ENCODE results near the gene FMN1. TPM values are rescaled to one million over a fixed set of nuclear protein-coding genes. Genes with fewer than 3 reads are reported as not detected.
A peak's percentile ranks its signal among the peaks of the same experiment; 100 is the strongest.

The FMN1 gene
- total and polyA plus RNA-seq, 10 of the 15 experiments (the other 5 are each of a cell fraction or from before 2014, with no cell fraction given): 0.05 to 0.16 (median 0.08) TPM; not detected in 4

DNA sequence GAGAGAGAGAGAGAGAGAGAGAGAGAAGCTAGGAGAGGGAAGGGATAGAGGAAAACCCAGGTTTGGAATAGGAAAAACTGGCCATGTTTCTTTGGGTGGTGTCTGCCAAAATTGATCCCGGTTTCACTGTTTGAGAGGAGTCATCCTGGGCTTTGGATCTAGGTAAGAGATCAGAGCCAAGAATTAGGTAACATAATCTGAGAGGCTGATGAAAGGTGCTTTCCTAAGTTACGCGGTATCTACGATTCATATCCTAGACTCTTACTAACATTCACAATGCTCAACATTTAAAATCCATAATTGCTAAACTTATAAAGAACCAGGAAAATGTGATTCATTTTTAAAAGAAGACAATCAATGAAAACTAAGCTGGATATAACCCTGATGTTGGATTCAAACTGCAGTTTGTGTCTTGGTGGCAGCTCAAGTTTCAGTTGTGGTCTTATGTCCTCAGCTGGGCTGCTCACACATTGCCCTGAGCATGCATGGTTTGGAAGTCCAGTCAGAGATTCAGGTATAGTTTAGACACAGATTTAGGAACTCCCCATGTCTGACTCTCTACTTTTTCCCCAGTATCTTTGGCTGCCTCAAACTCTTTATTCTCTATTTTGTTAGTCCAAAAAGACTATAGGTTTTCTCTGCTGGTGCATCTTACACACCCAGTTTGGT lies 42.5 kb upstream of the FMN1 start (continued):
- TF ChIP-seq SRF (IDR thresholded peaks at IDR 0.05; ENCODE audit: low read depth in 2 of 2, low read length in 2 of 2) (no peak), LARP7 (IDR thresholded peaks at IDR 0.05) (no peak), HDGF (IDR thresholded peaks at IDR 0.05) (no peak), TARDBP (IDR thresholded peaks at IDR 0.05; ENCODE audit: borderline replicate concordance) (no peak), ZNF207 (IDR thresholded peaks at IDR 0.05; ENCODE audit: borderline replicate concordance) (no peak)
- TF ChIP-seq, protein P1, sequence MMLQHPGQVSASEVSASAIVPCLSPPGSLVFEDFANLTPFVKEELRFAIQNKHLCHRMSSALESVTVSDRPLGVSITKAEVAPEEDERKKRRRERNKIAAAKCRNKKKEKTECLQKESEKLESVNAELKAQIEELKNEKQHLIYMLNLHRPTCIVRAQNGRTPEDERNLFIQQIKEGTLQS (IDR thresholded peaks at IDR 0.05; ENCODE audit: borderline replicate concordance, extremely low read depth, low read depth, low read length): no peak

DNA sequence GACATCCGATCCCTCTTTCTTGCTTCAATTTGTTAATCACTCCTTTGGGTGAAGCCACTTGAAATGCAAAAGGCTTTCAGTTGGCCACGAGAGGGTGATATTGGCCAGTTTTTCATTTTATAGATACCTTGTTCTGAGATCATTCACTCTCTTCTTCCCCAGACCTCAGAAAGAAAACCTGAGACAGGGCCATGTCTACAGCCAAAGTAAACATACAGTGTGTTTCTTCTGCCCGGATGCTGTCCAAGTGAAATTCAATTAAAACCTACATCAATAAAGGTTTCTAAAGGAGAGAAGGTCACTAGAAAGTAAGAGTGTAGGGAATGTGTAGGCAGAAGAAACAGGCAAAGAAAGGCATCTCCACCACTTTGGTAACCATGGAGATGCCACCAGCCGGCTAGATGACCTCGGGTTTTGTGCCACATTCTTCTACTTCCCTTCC lies 39.5 kb upstream of the FMN1 start:
- Histone ChIP-seq H3K9me3 (replicated peaks; ENCODE audit: control insufficient read depth, insufficient read depth, low read length) (no peaks in the 10 kb centered on the region), H3K27ac (ENCODE audit: control insufficient read depth, insufficient read depth) (no peak overlapping the region), H3K36me3 (ENCODE audit: control insufficient read depth in 2 of 2, insufficient read depth in 2 of 2, low read length in 1 of 2) (no peaks in the 10 kb centered on the region), H3K79me2 (ENCODE audit: control insufficient read depth, insufficient read depth, low read length) (no peaks in the 10 kb centered on the region), H4K20me1 (ENCODE audit: control insufficient read depth, insufficient read depth) (no peaks in the 10 kb centered on the region), H3K9ac (ENCODE audit: control insufficient read depth, insufficient read depth, low read length) (no peak overlapping the region), H3K4me1 (ENCODE audit: control insufficient read depth, insufficient read depth, low read length) (no peaks in the 10 kb centered on the region), H2AFZ (ENCODE audit: control insufficient read depth, low read depth, low read length) (no peak overlapping the region), H3K4me2 (ENCODE audit: control insufficient read depth, insufficient read depth) (no peak overlapping the region), H3K27me3 (replicated peaks in 1 of 2; ENCODE audit: control insufficient read depth in 2 of 2, insufficient read depth in 2 of 2, low read length in 1 of 2) (no peaks in the 10 kb centered on the region; a peak in 1 of 4 replicates), H3K4me3 (no peak overlapping the region)
- CTCF ChIA-PET: interaction anchor here (1.0 to 1.3 kb wide), 3 partner anchors 9 to 467 kb away, joined by 3 to 4 read pairs (median 3); no protein-coding TSS in a partner anchor
- intact Hi-C loops (cut with micrococcal nuclease; ENCODE audit: unreplicated experiment): loop anchor here (2.0 to 5.0 kb wide), 2 partner anchors 147 to 467 kb away; no protein-coding TSS in a partner anchor
- ATAC-seq (peak; percentile 58), FAIRE-seq (peak; percentile 59), DNase-seq (ENCODE audit: low read depth, low spot score) (no peak)
- in situ Hi-C loops (cut with MboI): no loop called here
- no TSS peak for BruUV-seq (replicated peaks)
- SMC1A ChIA-PET (ENCODE audit: uncharacterized antibody, unreplicated experiment): no interaction called here
- POLR2A ChIA-PET: no interaction called here
- RAD21 ChIA-PET (ENCODE audit: unreplicated experiment): interaction anchor here (1.3 kb wide), 1 partner anchor 467 kb away, joined by 8 read pairs; no protein-coding TSS in a partner anchor
- WGBS (ENCODE audit: insufficient coverage, insufficient replicate concordance, low lambda C conversion rate, missing lambda C conversion rate): 41% methylated on average over 5 of the region's 5 CpGs
- peak; percentile 48 for TF ChIP-seq RAD21 (IDR thresholded peaks at IDR 0.05; ENCODE audit: insufficient read depth, low read depth, low read length)
- TF ChIP-seq, protein P2, sequence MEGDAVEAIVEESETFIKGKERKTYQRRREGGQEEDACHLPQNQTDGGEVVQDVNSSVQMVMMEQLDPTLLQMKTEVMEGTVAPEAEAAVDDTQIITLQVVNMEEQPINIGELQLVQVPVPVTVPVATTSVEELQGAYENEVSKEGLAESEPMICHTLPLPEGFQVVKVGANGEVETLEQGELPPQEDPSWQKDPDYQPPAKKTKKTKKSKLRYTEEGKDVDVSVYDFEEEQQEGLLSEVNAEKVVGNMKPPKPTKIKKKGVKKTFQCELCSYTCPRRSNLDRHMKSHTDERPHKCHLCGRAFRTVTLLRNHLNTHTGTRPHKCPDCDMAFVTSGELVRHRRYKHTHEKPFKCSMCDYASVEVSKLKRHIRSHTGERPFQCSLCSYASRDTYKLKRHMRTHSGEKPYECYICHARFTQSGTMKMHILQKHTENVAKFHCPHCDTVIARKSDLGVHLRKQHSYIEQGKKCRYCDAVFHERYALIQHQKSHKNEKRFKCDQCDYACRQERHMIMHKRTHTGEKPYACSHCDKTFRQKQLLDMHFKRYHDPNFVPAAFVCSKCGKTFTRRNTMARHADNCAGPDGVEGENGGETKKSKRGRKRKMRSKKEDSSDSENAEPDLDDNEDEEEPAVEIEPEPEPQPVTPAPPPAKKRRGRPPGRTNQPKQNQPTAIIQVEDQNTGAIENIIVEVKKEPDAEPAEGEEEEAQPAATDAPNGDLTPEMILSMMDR (IDR thresholded peaks at IDR 0.05 in 2 of 3, conservative IDR thresholded peaks at IDR 0.05 in 1 of 3; ENCODE audit: control insufficient read depth in 2 of 3, extremely low read depth in 1 of 3, insufficient read depth in 1 of 3, low read depth in 3 of 3, low read length in 3 of 3): peak; percentile 33 to 47 (median 40); a peak in 5 of 6 replicates
- TF ChIP-seq SMC3 (IDR thresholded peaks at IDR 0.05; ENCODE audit: borderline replicate concordance, low read length): peak; percentile 35; the same call in 1 of the 2 replicates
- no peak for TF ChIP-seq IKZF1 (conservative IDR thresholded peaks at IDR 0.05)

Measured in GM12878 (cell line).